OCI-LY3 (cell line): ENCODE data around the gene CATSPERD.

Experiments used
- H2AFZ ChIP-seq: fragments of 200-600, 300-600 bp; shearing (Covaris generic); 2 replicates; pipeline ENCODE4 v1.6.0; 2014; ENCODE audit warnings: antibody characterized with exemption, low read depth, low read length
- H3K27ac ChIP-seq: fragments of 200-600, 300-600 bp; sonication (generic); 2 replicates; pipeline ENCODE4 v1.5.1; 2014; ENCODE audit warnings: mild to moderate bottlenecking, low read length, moderate library complexity, mixed read lengths
- H3K27me3 ChIP-seq: fragments of 200-600, 300-600 bp; sonication (generic); 2 replicates; pipeline ENCODE4 v1.6.1; 2014; ENCODE audit warnings: low read depth, low read length, mixed read lengths
- H3K36me3 ChIP-seq: fragments of 200-600, 300-600 bp; sonication (generic); replicated peaks from 2 replicates; pipeline ENCODE3; 2014; ENCODE audit warnings: low read depth, low read length, mixed read lengths
- H3K4me1 ChIP-seq: fragments of 300-600, 200-600 bp; sonication (generic); 2 replicates; pipeline ENCODE4 v1.6.1; 2014; ENCODE audit warnings: low read length, mixed read lengths
- H3K4me2 ChIP-seq: fragments of 200-600, 300-600 bp; sonication (generic); 2 replicates; pipeline ENCODE4 v1.6.1; 2014; ENCODE audit warnings: low read length, mixed read lengths
- H3K4me3 ChIP-seq: fragments of 300-600, 200-600 bp; sonication (generic); 2 replicates; pipeline ENCODE4 v1.5.1; 2014; ENCODE audit warnings: antibody characterized with exemption, mild to moderate bottlenecking, low read length, moderate library complexity
- H3K79me2 ChIP-seq: fragments of 300-600, 200-600 bp; shearing (Covaris generic); 2 replicates; pipeline ENCODE4 v1.6.1; 2014; ENCODE audit warnings: mild to moderate bottlenecking, low read length, mixed read lengths
- H3K9ac ChIP-seq: fragments of 300-600, 200-600 bp; shearing (Covaris generic); 2 replicates; pipeline ENCODE4 v1.6.0; 2014; ENCODE audit warnings: mild to moderate bottlenecking, low read length, moderate library complexity
- H3K9me3 ChIP-seq: fragments of 200-600, 300-600 bp; shearing (Covaris generic); 2 replicates; pipeline ENCODE4 v1.6.1; 2014; ENCODE audit warnings: low read length, mixed read lengths; ENCODE audit not compliant: insufficient read depth
- H4K20me1 ChIP-seq: fragments of 200-600, 300-600 bp; sonication (generic); 2 replicates; pipeline ENCODE4 v1.6.1; 2016; ENCODE audit warnings: low read length, mixed read lengths; ENCODE audit not compliant: insufficient read depth
- CTCF ChIP-seq: fragments of 200-600, 300-600 bp; sonication (generic); IDR thresholded peaks from 2 replicates; pipeline ENCODE4 v1.5.1; 2014; ENCODE audit warnings: antibody characterized with exemption, low read length, low read depth
- EZH2phosphoT487 ChIP-seq: fragments of 200-600 bp; shearing (Covaris generic); IDR thresholded peaks from 2 replicates; pipeline ENCODE4 v1.6.1; 2018; ENCODE audit warnings: antibody characterized with exemption, mixed run types, low read depth

CATSPERD gene

GRCh38 chr19:5719961-5720790, at the start of gene CATSPERD, which contains the start of gene LONP1:
CATSPERD (plus strand) TSS chr19:5720637; CDS start chr19:5720738, 101 bp downstream.
LONP1 (minus strand) TSS chr19:5720146; CDS start chr19:5720132, 14 bp downstream.
- peaks cover 12% of the 10 kb centered on the region for H3K4me1 ChIP-seq
- no peaks in the 10 kb centered on the region for H3K27me3 ChIP-seq
- peaks cover 47% of the 10 kb centered on the region for H3K79me2 ChIP-seq
- peak within 1 kb of the TSS; percentile 78 for H3K4me2 ChIP-seq
- H2AFZ ChIP-seq, result peak within 1 kb of the TSS; percentile 97
- peaks cover 29% of the 10 kb centered on the region for H4K20me1 ChIP-seq
- H3K9ac ChIP-seq, result peak within 1 kb of the TSS; percentile 92
- H3K36me3 ChIP-seq, result peaks cover 27% of the 10 kb centered on the region
- H3K27ac ChIP-seq, result peak within 1 kb of the TSS; percentile 93
- no peaks in the 10 kb centered on the region for H3K9me3 ChIP-seq
- H3K4me3 ChIP-seq, result peak within 1 kb of the TSS; percentile 93
- peak; percentile 86 for TF ChIP-seq CTCF
- no peak for TF ChIP-seq EZH2phosphoT487

GRCh38 chr19:5671600-5671999, 48.8 kb upstream of the CATSPERD start:
- TF ChIP-seq EZH2phosphoT487, result no peak
- Histone ChIP-seq H3K27me3 (no peaks in the 10 kb centered on the region), H3K27ac (no peak overlapping the region), H4K20me1 (peaks cover 8% of the 10 kb centered on the region; the same call in 1 of the 2 replicates), H2AFZ (no peak overlapping the region), H3K4me2 (no peak overlapping the region), H3K4me3 (no peak overlapping the region), H3K9me3 (no peaks in the 10 kb centered on the region), H3K4me1 (no peaks in the 10 kb centered on the region), H3K79me2 (peaks cover 7% of the 10 kb centered on the region; the same call in 1 of the 2 replicates), H3K36me3 (peaks cover 42% of the 10 kb centered on the region), H3K9ac (no peak overlapping the region)

GRCh38 chr19:5672708-5673459, 47.6 kb upstream of the CATSPERD start:
- Histone ChIP-seq H3K9ac (no peak overlapping the region), H3K4me1 (no peaks in the 10 kb centered on the region), H4K20me1 (no peaks in the 10 kb centered on the region; the same call in 1 of the 2 replicates), H3K36me3 (peaks cover 32% of the 10 kb centered on the region), H3K9me3 (no peaks in the 10 kb centered on the region), H2AFZ (no peak overlapping the region), H3K79me2 (peaks cover 3% of the 10 kb centered on the region; the same call in 1 of the 2 replicates), H3K4me2 (no peak overlapping the region), H3K27ac (no peak overlapping the region), H3K4me3 (no peak overlapping the region), H3K27me3 (no peaks in the 10 kb centered on the region)
- TF ChIP-seq EZH2phosphoT487 (no peak), CTCF (no peak)

- Histone ChIP-seq H3K4me1 (no peaks in the 10 kb centered on the region), H3K9ac (no peak overlapping the region), H3K27me3 (no peaks in the 10 kb centered on the region), H3K36me3 (peaks cover 31% of the 10 kb centered on the region), H3K27ac (no peak overlapping the region), H3K4me2 (no peak overlapping the region), H3K9me3 (no peaks in the 10 kb centered on the region), H3K79me2 (peaks cover 3% of the 10 kb centered on the region; the same call in 1 of the 2 replicates), H3K4me3 (no peak overlapping the region), H4K20me1 (no peaks in the 10 kb centered on the region; the same call in 1 of the 2 replicates), H2AFZ (no peak overlapping the region)
- TF ChIP-seq EZH2phosphoT487, result no peak
- no peak for TF ChIP-seq CTCF
These were observed 46.7 kb upstream of the CATSPERD start for GRCh38 chr19:5673752-5674151.
